Stimulated activated CD4-positive, alpha-beta T cell treated with anti-CD3 and anti-CD28 coated beads, Interleukin-1b, Interleukin-23, amount 100 ng/mL, for 4 hours (primary cell): ENCODE measurements around the gene DUSP2.

Experiments
- DNase-seq, 2 donors: peaks; one replicate each; pipeline ENCODE4 v3.0.0-alpha.2; 2020; ENCODE audit warnings: low read depth in 2 of 2

The DUSP2 gene

DNA sequence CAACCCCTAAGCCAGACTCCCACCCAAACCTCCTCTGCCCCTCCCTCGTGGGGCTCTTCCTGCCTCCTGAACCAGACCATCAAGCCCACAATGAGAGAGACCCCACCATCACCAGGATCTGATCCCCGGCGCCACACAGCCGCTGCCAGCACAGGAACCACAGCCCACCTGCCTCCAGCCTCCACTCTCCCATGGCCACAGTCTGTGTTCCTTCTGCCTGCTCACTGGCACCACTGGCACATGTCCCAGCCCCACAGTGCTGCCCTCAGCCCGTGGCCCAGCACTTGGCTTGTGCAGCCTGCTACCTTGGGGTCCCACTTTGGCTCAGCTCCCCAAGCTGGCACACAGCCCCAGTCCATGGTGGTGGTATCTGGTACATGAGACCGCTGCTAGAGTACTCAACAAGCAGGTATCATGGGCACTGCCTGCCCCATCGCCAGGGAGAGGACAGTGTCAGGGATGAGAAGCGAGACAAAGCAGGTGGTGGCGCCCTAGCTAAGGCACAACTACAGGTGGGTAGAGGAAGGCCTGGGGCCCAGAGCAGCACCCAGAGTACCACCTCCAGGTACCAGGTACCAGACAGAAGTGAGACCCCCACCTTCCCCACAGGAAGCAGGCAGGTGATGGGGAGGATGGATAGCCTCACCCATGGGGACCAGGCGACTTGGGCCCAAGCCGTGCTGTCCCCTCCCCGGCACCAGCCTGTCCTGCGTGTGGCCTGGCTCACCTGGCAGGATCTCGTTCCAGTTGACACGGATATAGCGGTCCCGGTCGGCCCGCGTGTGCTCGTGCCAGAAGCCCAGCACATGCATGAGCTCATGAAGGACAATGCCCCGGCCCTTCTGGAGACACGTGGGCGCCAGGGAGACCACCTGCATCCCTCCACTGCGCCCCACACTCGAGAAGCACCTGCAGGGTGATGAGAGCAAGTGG lies 13.2 kb downstream of the DUSP2 start:
- DNase-seq: no peak

DNA sequence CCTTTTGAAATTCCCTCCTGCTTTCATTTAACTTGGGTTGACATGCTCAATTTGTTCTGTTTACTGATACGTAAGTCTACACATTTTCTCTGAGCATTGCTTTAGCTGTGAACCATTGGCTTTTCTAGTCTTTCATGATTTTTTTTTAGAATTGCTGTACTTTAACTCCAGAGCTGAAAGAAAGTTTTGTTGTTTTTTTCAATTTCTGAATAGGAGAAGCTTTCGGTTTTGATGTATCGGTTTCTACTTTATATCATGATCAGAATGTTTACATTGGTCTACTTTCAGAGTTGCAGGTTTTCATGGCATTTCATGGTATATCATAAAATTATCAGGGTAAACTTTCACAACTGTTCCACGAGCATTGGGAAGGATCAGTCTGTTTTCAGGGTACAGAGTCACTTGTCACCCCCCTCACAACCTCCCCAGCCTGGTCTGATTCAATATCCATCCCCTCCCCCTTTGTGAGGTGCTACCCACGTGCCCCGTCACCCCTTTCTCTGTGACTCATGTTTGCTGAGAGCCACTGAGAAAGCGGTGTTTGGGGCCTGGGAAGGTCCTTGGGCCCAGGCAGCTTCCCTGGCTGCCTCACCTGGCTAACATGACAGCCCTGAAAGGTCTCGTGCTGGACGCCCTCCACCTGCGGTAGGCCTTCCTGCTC lies 14.0 kb downstream of the DUSP2 start:
- DNase-seq: no peak

DNA sequence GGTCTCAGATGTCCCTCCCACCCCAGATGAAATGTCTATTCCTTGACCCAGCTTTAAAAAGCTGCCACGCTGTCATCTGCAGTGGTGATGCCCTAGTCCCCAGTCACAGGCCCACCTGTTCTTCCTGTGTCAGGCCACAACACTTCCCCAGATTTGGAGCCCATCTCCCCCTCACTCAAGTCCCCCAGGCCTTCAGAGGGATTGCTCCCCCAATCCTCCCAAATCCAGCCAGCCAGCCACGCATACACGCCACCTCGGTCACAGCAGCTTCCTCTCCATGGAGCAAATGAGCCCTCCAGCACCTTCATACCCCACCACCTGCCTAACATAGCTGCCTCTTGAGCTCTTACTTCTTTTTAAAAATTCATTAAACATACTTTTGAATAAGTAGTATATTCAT lies 14.8 kb downstream of the DUSP2 start:
- no peak for DNase-seq

DNA sequence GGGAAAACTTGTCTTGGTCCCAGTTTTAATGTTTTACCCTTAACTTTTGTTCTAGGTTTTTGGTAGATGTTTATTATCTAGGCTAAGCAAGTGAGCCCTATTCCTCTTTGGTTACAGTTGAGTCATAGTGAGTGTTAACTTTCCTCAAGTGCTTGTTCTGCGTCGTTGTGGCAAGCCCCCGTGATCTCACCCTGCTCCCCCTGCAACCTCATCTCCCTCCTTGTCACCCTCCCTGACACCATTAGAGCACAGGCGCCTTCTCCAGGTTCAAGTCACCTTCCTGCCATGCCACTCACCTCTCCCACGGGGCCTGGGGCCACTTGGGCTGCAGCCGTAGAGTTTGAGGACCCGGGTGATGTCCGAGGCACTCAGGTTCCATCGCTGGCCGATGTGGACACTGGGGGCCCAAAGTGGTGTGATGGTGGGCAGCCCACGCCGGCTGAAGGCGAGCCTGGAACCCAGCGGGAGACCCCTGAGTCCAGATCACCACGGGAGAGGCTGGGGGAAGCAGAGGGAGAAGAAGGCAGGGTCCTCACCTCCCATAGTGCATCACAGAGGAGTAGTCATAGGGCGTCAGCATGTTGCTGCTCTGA lies 15.6 kb downstream of the DUSP2 start:
- no peak for DNase-seq

DNA sequence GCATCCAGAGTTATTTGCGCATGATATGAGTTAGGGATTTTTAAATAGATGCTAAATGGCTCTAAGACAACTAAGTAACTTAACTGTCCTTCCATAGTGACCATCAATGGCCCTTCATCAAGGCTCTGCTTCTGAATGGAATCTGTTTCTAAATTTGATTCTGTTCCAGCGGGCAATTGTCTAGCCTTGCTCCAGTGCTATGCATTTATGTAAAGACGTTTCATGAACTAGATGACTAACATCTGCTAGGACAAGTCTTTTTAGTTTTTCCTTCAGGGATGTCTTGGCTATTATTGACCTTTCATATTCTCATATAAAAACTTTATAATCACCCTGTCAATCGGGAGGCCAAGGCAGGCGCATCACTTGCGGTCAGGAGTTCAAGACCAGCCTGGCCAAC lies 16.8 kb downstream of the DUSP2 start:
- DNase-seq: no peak

DNA sequence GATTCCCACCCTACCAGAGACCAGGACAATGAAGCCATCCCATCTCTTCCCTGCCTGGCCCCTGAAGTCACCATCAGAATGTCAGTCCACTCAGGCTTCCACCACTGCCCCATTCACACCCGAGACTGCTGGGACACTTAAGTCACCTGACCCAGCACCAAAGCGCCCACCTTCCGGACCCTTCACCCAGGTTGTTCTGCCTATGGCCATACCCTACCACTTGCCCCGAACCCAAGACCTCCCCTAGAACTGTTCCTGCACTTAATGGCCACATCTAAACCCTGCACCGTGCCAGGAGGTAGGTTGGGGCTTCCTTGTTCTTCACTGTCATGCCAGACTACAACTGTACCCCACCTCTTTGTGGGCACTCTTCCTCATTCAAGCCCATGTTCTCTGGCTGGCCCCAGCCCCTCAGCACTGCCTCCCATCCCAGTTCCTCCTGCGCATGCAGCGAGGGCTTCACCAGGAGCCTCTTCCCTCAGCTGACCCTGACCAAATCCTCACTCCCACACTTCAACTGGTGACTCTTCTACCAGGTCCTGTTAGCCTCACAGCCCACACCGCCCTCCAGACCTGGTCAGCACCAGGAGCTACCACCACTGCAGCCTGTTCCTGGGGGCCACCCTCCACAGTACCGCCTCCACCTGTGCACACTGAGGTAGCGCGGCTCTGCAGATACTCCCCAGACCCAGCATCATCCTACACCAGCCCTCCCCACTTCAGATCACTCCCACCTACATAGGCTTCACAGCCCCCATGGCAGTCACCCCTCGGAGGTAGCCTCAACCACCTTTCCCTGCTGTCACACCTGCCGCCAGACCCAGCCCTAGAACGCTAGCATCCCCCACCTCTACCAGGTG lies 20.6 kb downstream of the DUSP2 start:
- no peak for DNase-seq

DNA sequence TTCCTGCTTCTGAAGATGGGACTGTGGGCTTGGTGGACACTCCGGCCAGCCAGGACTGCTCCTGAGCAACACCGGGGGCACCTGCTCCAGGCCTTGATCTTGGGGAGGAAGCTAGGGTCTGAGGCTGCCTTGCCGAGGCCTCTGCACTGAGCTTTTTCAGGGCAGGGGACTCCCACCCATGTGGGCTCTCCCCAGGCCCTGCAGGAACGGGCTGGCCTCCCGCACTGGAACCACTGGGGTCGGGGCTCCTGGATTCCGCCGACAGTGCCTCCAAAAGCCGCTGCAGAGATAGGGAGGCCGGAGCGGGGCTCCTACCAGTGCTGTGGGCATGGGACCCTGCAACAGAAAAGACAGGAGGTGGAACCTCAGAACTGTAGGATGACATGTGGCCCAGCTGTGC lies 21.3 kb downstream of the DUSP2 start:
- DNase-seq: no peak

DNA sequence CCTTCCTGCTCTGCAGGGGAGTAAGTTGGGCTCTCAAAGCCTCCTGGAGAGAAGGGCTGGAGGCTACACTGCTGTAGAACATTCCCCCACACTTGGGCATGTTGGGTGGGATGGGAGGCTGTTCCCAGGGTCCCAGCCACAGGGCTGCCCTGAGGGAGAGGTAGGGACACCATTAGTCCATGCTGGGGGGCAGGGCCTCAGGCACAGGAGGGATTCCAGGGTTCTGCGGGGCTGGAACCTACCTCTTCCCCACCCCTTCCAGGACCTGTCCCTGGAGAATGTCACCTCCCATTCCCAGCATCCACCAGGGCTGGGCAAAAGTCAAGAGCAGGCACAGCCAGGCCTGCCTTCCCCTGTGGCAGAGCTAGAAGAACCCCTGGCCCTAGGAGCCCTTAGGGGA lies 21.9 kb downstream of the DUSP2 start:
- no peak for DNase-seq

DNA sequence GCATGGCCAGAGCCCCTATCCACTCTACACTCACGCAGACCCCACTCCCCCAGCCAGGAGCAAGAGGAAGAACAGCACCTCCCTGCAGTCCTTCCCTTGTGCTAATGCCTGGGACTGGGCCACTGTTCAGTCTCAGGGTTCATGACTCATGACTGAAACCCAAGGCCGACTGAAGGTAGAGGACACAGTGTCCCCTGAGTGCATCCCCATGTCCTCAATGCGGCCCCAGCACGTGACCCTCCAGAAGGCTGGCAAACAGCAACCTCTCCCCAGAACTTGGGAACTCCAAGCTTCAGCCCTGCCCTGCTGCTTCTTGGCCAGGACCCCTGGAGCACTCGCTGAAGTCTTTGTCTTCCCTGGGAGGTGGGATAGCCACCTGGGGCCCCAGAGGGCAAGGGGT lies 22.8 kb downstream of the DUSP2 start:
- no peak for DNase-seq

DNA sequence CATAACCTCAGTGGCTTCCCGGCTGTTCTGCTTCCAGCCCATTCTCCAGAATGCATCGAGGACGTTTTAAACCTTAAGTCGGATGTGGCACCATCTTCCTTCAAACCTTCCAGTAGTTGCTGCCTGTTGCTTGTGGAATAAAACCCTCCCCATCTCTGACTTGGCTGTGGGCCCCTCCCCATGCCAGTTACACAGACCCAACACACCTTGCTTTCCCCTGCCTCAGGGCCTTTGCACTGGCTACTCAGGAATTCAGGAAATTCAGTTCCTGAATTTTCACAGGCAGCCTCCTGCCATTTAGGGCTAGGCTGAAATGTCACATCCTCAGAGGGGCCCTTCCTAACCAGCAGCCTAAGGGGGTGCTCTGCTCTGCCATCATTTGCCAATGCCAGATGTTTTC lies 23.8 kb downstream of the DUSP2 start:
- DNase-seq: no peak

DNA sequence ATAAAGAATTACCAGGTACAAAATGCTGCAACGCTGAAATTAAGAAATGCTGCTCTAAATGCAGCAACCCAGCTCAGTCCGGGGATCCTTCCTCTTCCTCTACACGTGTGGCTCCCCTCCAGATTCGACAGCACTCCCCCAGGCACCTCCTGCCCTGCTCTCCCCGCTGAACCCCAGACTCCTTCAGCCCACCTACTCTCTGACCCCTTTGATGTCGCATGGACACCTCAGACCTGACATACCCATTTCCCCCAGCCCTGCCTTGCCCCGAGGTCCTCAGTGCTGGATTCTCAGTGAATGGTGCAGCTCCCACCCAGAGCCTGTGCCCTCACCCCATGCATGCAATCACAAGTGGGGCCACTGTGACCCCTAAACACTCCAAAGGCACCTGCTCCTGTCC lies 24.2 kb downstream of the DUSP2 start:
- DNase-seq: no peak

DNA sequence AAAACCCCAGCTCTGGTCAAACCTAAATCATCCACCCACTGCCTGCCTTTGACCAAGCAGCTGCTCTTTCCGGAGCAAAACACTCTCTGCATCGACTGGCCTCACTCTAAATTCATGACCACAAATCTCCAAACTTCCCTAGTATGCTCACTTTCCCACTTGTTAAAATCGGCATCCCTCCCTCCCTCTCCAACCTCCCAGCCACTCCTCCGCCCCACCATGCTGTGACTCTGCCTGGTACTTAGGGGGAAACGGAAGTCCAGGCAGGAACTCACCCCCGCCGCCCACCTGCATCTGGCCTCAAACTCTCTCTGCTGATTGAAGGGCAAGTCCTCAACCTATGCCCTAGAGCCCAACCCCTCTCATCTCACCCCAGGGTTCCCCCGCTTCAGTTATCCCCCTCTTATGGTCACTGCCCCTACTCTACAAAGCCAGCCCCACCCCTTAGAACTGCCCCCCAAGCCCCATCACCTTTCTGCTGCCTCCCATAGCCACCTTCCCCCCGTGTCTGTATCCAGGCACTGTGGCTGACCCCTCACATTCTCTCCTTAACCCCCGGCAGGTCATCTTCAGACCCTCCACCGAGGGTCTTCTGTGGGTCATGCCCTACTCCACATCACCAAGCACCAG lies 25.0 kb downstream of the DUSP2 start:
- no peak for DNase-seq

DNA sequence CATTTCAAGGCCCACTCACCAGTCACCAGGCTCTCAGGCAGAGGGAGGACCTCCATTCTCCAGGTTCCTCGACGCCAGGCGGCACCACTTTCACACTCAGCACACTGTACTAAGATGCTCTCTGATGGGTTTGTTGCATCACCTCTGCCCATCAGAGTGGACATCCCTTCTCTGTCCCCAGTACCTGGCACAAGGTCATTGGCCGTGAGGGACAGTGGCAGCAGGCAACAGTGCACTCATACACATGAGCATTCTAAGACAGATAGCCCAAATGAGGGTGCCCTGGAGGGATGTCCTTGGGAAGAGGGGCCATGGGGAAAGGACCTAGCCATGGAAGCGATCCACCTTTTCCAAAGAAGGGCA lies 25.9 kb downstream of the DUSP2 start:
- DNase-seq: no peak

DNA sequence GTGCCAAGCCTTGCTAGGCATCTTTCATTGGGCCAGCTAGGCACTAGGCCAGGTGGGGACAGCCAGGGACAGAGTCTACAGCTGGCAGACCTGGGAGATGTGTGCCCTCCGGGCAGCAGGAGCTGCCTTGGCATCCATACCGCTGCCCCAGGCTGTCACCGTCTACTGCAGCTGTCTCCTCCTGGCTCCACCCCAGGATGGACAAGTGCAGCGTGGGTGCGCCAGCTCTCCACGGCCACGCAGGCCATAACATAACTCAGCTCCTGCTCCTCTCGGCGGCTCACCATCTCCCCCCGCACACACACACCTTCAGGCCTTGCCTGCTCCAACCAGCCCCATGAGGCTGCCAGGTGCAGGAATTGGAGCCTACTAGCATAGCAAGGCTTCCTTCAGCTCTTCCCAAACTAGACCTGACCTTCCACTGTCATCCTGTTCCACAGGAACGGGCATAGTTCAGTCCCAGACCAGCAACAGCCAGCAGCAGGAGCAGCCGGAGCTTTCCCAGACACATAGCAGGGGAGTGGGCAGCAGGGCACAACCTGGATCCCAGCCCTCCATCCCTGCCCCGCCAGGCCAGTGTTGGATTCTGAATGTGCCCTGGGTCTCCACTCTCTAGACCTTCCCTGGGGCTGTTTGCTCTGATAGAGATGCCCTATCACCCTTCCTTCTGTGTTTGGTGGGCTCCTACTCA lies 26.4 kb downstream of the DUSP2 start:
- DNase-seq: no peak

DNA sequence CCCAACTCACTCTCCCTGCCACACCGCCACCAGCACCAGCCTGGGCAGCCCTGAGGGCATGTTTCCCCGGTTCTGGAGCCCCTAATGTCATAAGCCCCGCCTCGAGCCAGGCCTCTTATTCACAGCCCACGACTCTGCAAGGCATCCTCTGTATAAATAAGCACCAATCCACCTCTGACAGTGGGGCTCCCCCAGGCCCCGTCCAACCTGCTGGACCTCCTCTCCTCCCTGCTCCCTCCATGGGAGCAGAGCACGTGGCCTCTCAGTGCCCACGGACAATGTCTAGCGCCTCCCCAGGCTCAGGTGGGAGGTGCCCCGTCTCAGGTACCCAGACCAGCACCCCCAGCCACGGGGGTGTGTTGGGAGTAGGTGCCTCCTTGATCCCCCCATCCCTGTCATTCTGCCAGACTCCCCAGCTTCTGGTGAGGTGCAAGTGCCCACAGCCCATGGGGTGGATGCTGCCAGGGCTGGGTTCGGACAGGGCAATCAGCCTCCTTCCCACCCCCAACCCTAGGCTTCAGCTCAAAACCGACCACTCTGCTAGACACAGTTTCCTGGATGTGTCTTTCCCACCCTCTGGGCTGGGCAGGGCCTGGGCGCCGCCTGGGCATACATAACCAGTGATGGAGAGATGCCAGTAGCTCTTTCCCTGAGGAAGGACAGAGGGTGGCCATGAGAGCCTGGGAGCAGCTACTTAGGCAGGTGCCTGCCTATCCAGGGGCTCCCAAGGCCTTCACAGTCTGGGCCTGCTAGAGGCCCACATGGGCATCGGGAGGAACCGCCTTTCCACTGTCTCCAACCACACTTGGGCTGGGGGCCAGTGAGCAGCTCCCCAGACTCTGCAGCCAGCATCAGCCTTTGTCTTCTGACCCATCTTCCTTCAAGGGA lies 27.3 kb downstream of the DUSP2 start:
- no peak for DNase-seq

DNA sequence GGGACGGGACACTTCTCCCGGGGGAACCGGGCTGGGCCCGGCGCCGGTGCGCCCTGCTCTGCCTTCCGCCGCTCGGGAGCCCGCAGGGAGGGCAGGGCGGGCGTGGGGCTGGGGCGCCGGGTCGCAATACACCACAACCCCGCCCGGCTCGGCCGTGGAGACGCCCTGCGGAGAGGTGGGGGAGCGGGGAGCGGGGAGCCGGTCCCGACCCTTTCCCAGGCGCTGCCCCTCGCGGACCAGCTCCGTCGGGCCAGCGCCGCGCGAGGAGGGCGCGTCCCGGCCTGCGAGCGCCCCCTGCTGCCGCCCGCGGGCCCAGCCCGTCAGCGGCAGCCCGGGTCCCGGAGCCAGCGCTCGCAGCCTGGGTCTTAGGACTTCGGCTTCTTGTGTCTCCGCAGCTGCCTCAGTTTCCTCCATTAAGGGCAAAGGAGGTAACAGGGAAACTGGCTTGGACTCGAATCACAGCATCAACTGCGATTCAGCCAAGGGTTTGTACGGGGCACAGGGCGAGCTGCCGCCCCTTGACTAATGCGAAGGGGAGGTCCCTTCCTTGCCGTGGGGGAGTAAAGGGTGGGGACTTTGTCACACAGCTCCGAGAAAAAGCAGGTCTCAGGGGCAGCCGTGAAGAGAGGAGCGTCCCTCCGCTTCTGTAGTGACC lies 28.2 kb downstream of the DUSP2 start:
- peak in 1 of 2 donors; percentile 66 for DNase-seq

DNA sequence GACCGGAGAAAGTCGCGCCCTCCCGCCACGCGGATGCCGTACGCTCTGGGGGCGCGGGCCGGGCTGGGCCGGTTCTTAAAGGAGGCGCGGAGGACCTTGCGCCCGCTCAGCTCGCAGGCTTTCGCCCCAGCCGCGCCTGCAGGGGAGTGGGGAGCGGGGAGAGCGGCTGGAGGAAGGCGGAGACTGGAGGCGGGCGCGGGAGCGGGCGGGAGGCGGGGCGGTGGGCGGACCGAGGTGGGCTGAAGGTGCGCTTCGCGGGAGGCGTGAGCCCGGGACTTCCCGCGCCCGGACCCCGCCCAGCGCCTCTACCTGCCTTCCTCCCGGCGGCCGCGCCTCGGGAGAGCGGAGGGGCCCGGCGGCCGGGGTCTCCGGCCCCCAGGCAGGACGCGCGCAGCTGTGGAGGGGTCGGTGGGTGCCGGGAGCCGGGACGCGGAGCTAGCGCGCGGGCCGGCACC lies 28.8 kb downstream of the DUSP2 start, which contains the start of gene ADRA2B:
Gene ADRA2B, minus strand, starts transcription at position 148 of the 455 bp plus-strand sequence. CDS start 422 bp downstream, outside the sequence.
- peak; percentile 84 to 85 for DNase-seq

DNA sequence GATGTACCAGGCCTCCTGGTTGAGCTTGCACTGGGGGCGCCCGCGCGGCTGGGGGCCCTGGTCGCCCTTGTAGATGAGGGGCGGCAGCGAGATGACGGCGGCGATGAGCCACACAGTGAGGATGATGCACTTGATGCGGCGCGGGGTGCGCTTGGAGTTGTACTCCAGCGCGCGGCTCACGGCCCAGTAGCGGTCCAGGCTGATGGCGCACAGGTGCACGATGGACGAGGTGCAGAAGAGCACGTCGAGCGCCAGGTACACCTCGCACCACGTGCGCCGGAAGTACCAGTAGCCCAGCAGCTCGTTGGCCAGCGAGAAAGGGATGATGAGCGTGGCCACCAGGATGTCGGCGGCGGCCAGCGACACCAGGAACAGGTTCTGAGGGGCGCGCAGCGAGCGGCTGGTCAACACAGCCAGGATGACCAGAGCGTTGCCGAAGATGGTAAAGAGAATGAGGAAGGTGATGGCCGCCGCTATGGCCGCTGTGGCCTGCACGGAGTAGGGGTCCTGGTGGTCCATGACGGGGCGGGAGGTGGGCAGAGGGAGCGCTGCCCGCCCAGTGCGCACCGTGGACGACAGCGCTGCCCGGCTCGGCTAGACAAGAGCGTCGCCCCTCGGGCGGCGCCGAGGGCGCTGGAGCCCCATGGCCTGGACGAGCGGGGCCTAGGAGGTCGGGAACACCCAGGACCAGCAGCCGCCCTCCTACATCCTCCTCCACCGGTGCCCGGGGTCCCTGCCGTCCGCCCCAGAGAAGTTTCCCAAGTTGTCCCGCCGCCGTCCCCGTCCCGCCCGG lies 29.4 kb downstream of the DUSP2 start:
- no peak for DNase-seq
